Peyer's patch (tissue), 4 donors: Measurements from ENCODE around the gene ZFP91.
A peak's percentile ranks its signal among the peaks of the same experiment; 100 is the strongest.

Source experiments
- CTCF ChIP-seq, 6 experiments: fragments of 450-650 bp in 4 of 6; fragments of 200-600 bp in 2 of 6; sonication (generic) in 1 of 6; IDR thresholded peaks; one replicate each; pipeline ENCODE4 v1.5.1; 2017 to 2019; ENCODE audit warnings: antibody characterized with exemption in 6 of 6, mild to moderate bottlenecking in 3 of 6, moderate library complexity in 1 of 6
- POLR2A ChIP-seq, 2 donors: fragments of 450-650 bp; IDR thresholded peaks; one replicate each; pipeline ENCODE4 v1.5.1; 2017; ENCODE audit warnings: antibody characterized with exemption in 2 of 2, mild to moderate bottlenecking in 2 of 2, moderate library complexity in 2 of 2

GRCh38 chr11:58567889-58568512 lies 10.9 kb upstream of the ZFP91 start:
- TF ChIP-seq POLR2A (IDR thresholded peaks at IDR 0.05) (no peak), CTCF (IDR thresholded peaks at IDR 0.05) (peak; percentile 71 to 86 (median 77))
